Non-pigmented ciliary epithelial cell (primary cell): ENCODE measurements around the gene VWA3B.

ENCODE experiments used
- DNase-seq: peaks from one replicate; pipeline ENCODE4 v3.0.0-alpha.2; 2010; ENCODE audit warnings: low read depth

Gene VWA3B

GRCh38 chr2:98172150-98172765, 85.3 kb downstream of the VWA3B start:
- no peak for DNase-seq

GRCh38 chr2:98172951-98173350, 86.0 kb downstream of the VWA3B start:
- DNase-seq = no peak

GRCh38 chr2:98175811-98176210, 88.8 kb downstream of the VWA3B start:
- DNase-seq = no peak

GRCh38 chr2:98177286-98177685, 90.3 kb downstream of the VWA3B start:
- no peak for DNase-seq

GRCh38 chr2:98177986-98178385, 91.0 kb downstream of the VWA3B start:
- no peak for DNase-seq

GRCh38 chr2:98180456-98180855, 93.5 kb downstream of the VWA3B start:
- DNase-seq = no peak

GRCh38 chr2:98181346-98181745, 94.4 kb downstream of the VWA3B start:
- no peak for DNase-seq

GRCh38 chr2:98185801-98186200, 98.8 kb downstream of the VWA3B start:
- no peak for DNase-seq

- DNase-seq = no peak
These were observed 100.2 kb downstream of the VWA3B start for GRCh38 chr2:98187194-98187593.

- no peak for DNase-seq
These were observed 101.5 kb downstream of the VWA3B start for GRCh38 chr2:98188351-98189046.

GRCh38 chr2:98191883-98192282, 104.9 kb downstream of the VWA3B start:
- DNase-seq = no peak

- DNase-seq = no peak
These were observed 114.6 kb downstream of the VWA3B start for GRCh38 chr2:98201576-98201975.

- no peak for DNase-seq
These were observed 118.9 kb downstream of the VWA3B start for GRCh38 chr2:98205889-98206288.

- no peak for DNase-seq
These were observed 125.4 kb downstream of the VWA3B start for GRCh38 chr2:98212092-98213000.

- DNase-seq = no peak
These were observed 129.6 kb downstream of the VWA3B start for GRCh38 chr2:98216616-98217015.

GRCh38 chr2:98219152-98219551, 132.2 kb downstream of the VWA3B start:
- DNase-seq = no peak

GRCh38 chr2:98233941-98234340, 147.0 kb downstream of the VWA3B start:
- DNase-seq = no peak

- DNase-seq = no peak
These were observed 147.8 kb downstream of the VWA3B start for GRCh38 chr2:98234776-98235175.

- no peak for DNase-seq
These were observed 150.0 kb downstream of the VWA3B start for GRCh38 chr2:98236935-98237334.

- no peak for DNase-seq
These were observed 153.9 kb downstream of the VWA3B start for GRCh38 chr2:98240786-98241398.

- no peak for DNase-seq
These were observed 154.6 kb downstream of the VWA3B start for GRCh38 chr2:98241592-98241991.

GRCh38 chr2:98242003-98242402, 155.0 kb downstream of the VWA3B start:
- no peak for DNase-seq
